OCI-LY3 (cell line): ENCODE data around the gene CCNI.

Experiments
- EZH2phosphoT487 ChIP-seq: fragments of 200-600 bp; shearing (Covaris generic); IDR thresholded peaks from 2 replicates; pipeline ENCODE4 v1.6.1; 2018; ENCODE audit warnings: antibody characterized with exemption, mixed run types, low read depth
- TF ChIP-seq, protein P1 (sequence below): fragments of 200-600, 300-600 bp; sonication (generic); IDR thresholded peaks from 2 replicates; pipeline ENCODE4 v1.5.1; 2014; ENCODE audit warnings: antibody characterized with exemption, low read length, low read depth

DNA sequence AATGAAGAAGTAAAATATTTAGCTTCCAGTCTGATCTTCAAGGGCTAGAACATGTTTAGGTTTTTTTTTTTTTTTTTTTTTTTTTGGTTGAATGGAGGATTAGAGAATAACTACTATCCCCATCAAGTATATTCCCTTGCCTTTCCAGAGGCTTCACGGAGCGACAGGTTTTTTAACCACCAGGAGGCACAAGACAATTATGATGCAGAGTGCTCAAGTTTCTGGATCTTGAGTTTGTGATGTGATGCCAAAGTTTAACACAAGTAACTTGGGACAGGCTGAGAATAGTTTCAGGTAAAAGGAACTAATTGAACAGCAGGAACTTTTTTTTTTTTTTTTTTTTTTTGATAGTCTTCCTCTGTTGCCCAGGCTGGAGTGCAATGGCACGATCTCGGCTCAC, 30.3 kb downstream of the CCNI start:
- TF ChIP-seq, protein P1, sequence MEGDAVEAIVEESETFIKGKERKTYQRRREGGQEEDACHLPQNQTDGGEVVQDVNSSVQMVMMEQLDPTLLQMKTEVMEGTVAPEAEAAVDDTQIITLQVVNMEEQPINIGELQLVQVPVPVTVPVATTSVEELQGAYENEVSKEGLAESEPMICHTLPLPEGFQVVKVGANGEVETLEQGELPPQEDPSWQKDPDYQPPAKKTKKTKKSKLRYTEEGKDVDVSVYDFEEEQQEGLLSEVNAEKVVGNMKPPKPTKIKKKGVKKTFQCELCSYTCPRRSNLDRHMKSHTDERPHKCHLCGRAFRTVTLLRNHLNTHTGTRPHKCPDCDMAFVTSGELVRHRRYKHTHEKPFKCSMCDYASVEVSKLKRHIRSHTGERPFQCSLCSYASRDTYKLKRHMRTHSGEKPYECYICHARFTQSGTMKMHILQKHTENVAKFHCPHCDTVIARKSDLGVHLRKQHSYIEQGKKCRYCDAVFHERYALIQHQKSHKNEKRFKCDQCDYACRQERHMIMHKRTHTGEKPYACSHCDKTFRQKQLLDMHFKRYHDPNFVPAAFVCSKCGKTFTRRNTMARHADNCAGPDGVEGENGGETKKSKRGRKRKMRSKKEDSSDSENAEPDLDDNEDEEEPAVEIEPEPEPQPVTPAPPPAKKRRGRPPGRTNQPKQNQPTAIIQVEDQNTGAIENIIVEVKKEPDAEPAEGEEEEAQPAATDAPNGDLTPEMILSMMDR: no peak
- no peak for TF ChIP-seq EZH2phosphoT487
